ENCODE data around the gene SLCO2A1.

DNA sequence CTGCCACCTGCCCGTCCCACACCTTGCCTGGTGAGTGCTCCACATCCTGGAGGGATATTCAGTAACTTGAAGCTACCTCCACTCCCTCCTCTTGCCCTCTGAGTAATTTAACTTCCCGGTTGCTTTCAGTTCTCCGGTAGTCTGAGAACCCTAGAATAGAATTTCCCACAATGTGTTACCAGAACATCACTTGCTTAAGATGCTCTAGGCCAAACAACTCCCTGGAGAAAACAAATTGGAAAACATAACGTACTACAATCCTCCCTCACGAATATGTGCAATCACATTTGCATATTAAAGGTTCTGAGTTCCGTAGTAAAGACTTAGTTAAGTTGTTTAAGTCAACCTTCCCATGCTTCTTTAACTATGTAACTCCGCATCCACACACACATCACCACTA is 44.8 kb downstream of the SLCO2A1 start:
- TF ChIP-seq, protein P1, sequence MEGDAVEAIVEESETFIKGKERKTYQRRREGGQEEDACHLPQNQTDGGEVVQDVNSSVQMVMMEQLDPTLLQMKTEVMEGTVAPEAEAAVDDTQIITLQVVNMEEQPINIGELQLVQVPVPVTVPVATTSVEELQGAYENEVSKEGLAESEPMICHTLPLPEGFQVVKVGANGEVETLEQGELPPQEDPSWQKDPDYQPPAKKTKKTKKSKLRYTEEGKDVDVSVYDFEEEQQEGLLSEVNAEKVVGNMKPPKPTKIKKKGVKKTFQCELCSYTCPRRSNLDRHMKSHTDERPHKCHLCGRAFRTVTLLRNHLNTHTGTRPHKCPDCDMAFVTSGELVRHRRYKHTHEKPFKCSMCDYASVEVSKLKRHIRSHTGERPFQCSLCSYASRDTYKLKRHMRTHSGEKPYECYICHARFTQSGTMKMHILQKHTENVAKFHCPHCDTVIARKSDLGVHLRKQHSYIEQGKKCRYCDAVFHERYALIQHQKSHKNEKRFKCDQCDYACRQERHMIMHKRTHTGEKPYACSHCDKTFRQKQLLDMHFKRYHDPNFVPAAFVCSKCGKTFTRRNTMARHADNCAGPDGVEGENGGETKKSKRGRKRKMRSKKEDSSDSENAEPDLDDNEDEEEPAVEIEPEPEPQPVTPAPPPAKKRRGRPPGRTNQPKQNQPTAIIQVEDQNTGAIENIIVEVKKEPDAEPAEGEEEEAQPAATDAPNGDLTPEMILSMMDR (conservative IDR thresholded peaks at IDR 0.05; ENCODE audit: low read depth, low read length) = no peak
- no peak for TF ChIP-seq RFX5 (IDR thresholded peaks at IDR 0.05; ENCODE audit: low read depth, low read length)
- TF ChIP-seq MXI1 (IDR thresholded peaks at IDR 0.05; ENCODE audit: borderline replicate concordance, low read depth, low read length) = no peak
- TF ChIP-seq POLR2A (IDR thresholded peaks at IDR 0.05; ENCODE audit: low read depth, low read length) = no peak
- no peak for TF ChIP-seq SMC3 (IDR thresholded peaks at IDR 0.05; ENCODE audit: low read depth, low read length)
- no peak for TF ChIP-seq CHD1 (IDR thresholded peaks at IDR 0.05; ENCODE audit: low read depth, low read length)
- TF ChIP-seq FOS (IDR thresholded peaks at IDR 0.05; ENCODE audit: low read depth, low read length) = no peak
- TF ChIP-seq RCOR1 (IDR thresholded peaks at IDR 0.05; ENCODE audit: insufficient replicate concordance, low read length) = no peak
- TF ChIP-seq CEBPB (IDR thresholded peaks at IDR 0.05; ENCODE audit: low read depth, low read length) = no peak
- no peak for TF ChIP-seq BHLHE40 (IDR thresholded peaks at IDR 0.05; ENCODE audit: low read depth, low read length)
- no peak for TF ChIP-seq RAD21 (IDR thresholded peaks at IDR 0.05; ENCODE audit: low read length)
- TF ChIP-seq, protein P2, sequence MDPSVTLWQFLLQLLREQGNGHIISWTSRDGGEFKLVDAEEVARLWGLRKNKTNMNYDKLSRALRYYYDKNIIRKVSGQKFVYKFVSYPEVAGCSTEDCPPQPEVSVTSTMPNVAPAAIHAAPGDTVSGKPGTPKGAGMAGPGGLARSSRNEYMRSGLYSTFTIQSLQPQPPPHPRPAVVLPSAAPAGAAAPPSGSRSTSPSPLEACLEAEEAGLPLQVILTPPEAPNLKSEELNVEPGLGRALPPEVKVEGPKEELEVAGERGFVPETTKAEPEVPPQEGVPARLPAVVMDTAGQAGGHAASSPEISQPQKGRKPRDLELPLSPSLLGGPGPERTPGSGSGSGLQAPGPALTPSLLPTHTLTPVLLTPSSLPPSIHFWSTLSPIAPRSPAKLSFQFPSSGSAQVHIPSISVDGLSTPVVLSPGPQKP (IDR thresholded peaks at IDR 0.05; ENCODE audit: borderline replicate concordance, low read depth, low read length) = no peak
- TF ChIP-seq, protein P3, sequence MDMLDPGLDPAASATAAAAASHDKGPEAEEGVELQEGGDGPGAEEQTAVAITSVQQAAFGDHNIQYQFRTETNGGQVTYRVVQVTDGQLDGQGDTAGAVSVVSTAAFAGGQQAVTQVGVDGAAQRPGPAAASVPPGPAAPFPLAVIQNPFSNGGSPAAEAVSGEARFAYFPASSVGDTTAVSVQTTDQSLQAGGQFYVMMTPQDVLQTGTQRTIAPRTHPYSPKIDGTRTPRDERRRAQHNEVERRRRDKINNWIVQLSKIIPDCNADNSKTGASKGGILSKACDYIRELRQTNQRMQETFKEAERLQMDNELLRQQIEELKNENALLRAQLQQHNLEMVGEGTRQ (IDR thresholded peaks at IDR 0.05; ENCODE audit: low read depth, low read length) = no peak
- TF ChIP-seq MAFK (IDR thresholded peaks at IDR 0.05; ENCODE audit: low read depth, low read length) = no peak
